SH-SY5Y (cell line): ENCODE data around the gene SFXN5.

Experiments used
- GATA2 ChIP-seq: IDR thresholded peaks from 2 replicates; pipeline ENCODE4 v1.6.1; 2011; ENCODE audit warnings: mild to moderate bottlenecking, low read depth, low read length
- GATA3 ChIP-seq: IDR thresholded peaks from 2 replicates; pipeline ENCODE4 v1.6.1; 2011; ENCODE audit warnings: low read depth, mild to moderate bottlenecking, low read length, moderate library complexity

DNA sequence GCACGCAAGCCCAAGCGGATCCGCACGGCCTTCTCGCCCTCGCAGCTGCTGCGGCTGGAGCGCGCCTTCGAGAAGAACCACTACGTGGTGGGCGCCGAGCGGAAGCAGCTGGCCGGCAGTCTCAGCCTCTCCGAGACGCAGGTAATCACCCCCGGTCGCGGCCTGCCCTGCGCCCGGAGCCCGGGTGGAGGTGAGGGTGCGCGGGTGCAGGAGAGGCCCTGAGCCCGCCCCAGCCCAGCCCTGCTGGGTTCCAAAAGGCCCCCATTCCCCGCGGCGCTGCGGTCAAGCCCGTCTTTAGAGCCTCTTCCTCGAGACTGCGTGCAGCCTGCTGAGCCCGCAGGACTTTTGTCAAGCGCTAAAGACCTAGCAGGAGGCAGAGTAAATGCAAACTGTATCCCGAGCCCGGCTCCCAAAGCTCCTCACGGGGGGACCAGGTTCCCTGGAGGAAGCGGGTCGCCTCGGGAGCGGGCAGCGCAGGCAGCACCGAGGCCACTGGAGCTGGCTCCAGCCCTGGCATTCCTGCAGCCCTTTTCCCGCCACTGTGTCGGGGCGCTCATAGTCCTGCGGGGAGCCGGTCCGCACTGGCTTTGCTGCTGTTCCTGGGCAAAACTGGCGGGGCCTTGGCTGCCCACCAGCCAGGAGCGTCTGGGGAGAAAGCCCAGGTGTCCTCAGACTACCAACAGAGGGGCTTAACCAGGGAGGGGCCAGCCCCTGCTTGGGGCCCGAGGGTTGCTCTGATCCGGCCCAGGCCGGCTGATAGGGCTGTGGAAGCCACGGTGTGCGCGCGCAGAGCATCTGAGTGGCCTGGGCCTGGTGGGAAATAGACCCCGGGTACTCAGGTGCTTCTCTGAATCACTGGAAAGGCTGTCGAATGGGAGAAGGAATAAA is 146.9 kb downstream of the SFXN5 start:
- TF ChIP-seq GATA2: no peak
- TF ChIP-seq GATA3: no peak
